Measurements from ENCODE around the gene ABCG1. TPM values are rescaled to one million over a fixed set of nuclear protein-coding genes. Genes with fewer than 3 reads are reported as not detected.
"Not testable (repeated sequence)": the region's sequence is repeated elsewhere in the genome, so short reads cannot be mapped to it uniquely, and the experiment has no call there.

Gene ABCG1
- total and polyA plus RNA-seq, 2 donors (not counting 1 experiment from before 2014, with no cell fraction given), result under 0.01 to 0.12 TPM

DNA sequence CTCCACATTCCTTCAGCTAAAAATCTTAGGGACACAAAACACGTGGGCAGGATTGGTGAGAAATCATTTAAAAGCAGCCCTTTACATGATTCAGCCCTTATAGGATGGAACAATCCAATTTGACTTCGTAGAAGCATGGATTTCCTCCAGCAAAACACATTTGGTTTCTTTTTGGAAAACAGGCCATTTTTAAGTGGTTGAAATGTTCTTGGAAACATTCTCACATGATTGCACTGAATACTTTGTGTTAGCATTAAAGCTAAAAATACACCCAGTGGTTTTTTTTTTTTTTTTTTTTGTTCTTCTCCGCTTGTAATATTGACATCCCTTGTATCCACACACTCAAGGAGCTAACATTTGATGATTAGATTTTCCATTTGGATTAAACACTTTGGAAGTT, 42.1 kb upstream of the ABCG1 start:
- Histone ChIP-seq H2AFZ (ENCODE audit: low read length) (no peak overlapping the region), H3K9ac (ENCODE audit: insufficient read depth, low read length) (no peak overlapping the region), H3K4me3 (replicated peaks in 1 of 4; ENCODE audit: control extremely low read depth in 1 of 4, insufficient read depth in 1 of 4, low read depth in 3 of 4, low read length in 4 of 4) (no peak overlapping the region), H3K27ac (ENCODE audit: insufficient read depth, low read length) (no peak overlapping the region), H3K36me3 (ENCODE audit: control insufficient read depth, insufficient read depth, low read length) (no peaks in the 10 kb centered on the region), H3K79me2 (ENCODE audit: control insufficient read depth, insufficient read depth, low read length) (no peaks in the 10 kb centered on the region), H3K9me3 (ENCODE audit: control insufficient read depth, insufficient read depth, low read depth, low read length) (no peaks in the 10 kb centered on the region), H3K4me2 (ENCODE audit: extremely low read depth, insufficient read depth, low read length) (no peak overlapping the region), H4K20me1 (ENCODE audit: control insufficient read depth, extremely low read depth, insufficient read depth, low read length) (no peaks in the 10 kb centered on the region), H3K27me3 (ENCODE audit: control insufficient read depth, insufficient read depth, low read length) (no peaks in the 10 kb centered on the region), H3K4me1 (ENCODE audit: control insufficient read depth, extremely low read depth, insufficient read depth, low read length) (no peaks in the 10 kb centered on the region)
- DNase-seq (ENCODE audit: low read depth in 2 of 2), result peak in 1 of 2 donors; percentile 42
- TF ChIP-seq, protein P1, sequence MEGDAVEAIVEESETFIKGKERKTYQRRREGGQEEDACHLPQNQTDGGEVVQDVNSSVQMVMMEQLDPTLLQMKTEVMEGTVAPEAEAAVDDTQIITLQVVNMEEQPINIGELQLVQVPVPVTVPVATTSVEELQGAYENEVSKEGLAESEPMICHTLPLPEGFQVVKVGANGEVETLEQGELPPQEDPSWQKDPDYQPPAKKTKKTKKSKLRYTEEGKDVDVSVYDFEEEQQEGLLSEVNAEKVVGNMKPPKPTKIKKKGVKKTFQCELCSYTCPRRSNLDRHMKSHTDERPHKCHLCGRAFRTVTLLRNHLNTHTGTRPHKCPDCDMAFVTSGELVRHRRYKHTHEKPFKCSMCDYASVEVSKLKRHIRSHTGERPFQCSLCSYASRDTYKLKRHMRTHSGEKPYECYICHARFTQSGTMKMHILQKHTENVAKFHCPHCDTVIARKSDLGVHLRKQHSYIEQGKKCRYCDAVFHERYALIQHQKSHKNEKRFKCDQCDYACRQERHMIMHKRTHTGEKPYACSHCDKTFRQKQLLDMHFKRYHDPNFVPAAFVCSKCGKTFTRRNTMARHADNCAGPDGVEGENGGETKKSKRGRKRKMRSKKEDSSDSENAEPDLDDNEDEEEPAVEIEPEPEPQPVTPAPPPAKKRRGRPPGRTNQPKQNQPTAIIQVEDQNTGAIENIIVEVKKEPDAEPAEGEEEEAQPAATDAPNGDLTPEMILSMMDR (conservative IDR thresholded peaks at IDR 0.05 in 1 of 2, IDR thresholded peaks at IDR 0.05 in 1 of 2; ENCODE audit: low read depth in 1 of 2, low read length in 2 of 2), result no peak
- no peak for TF ChIP-seq EZH2 (IDR thresholded peaks at IDR 0.05; ENCODE audit: low read length, missing control alignments)

DNA sequence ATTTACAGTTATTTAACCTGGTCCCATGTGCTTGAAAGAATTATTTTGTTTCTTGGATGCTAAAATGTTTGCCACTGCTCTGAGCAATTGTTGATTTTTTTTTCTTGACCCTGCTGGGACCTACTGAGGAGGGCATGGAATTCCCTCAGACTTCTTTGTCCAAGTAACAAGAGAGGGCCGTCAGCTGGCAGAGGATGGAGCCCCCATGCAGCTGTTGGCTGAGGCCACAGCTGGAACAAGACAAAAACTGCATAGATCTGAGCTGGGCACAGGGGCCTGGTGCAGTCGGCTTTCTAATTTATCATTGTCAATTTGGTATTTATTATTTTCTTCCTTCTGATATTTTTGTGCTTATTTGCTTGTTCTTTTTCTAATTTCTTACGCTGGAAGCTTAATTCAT, 39.6 kb upstream of the ABCG1 start:
- H3K27me3 ChIP-seq (ENCODE audit: control insufficient read depth, insufficient read depth, low read length), result no peaks in the 10 kb centered on the region
- no peak for DNase-seq (ENCODE audit: low read depth in 2 of 2)
- no peaks in the 10 kb centered on the region for H3K9me3 ChIP-seq (ENCODE audit: control insufficient read depth, insufficient read depth, low read depth, low read length)

DNA sequence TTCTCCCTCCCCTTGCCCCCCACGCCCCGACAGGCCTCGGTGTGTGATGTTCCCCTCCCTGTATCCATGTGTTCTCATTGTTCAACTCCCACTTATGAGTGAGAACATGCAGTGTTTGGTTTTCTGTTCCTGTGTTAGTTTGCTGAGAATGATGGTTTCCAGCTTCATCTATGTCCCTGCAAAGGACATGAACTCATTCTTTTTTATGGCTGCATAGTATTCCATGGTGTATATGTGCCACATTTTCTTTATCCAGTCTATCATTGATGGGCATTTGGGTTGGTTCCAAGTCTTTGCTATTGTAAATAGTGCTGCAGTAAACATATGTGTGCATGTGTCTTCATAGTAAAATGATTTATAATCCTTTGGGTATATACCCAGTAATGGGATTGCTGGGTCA, 38.9 kb upstream of the ABCG1 start:
- not testable (repeated sequence) for H3K27me3 ChIP-seq (ENCODE audit: control insufficient read depth, insufficient read depth, low read length); DNase-seq (ENCODE audit: low read depth in 2 of 2)

More for the DNA sequence above, 39.6 kb upstream of the ABCG1 start:
- no peak overlapping the region for H3K27ac ChIP-seq (ENCODE audit: insufficient read depth, low read length)
- no peaks in the 10 kb centered on the region for H3K79me2 ChIP-seq (ENCODE audit: control insufficient read depth, insufficient read depth, low read length)
- no peaks in the 10 kb centered on the region for H3K36me3 ChIP-seq (ENCODE audit: control insufficient read depth, insufficient read depth, low read length)
- no peak overlapping the region for H3K4me2 ChIP-seq (ENCODE audit: extremely low read depth, insufficient read depth, low read length)
- TF ChIP-seq, protein P1 (conservative IDR thresholded peaks at IDR 0.05 in 1 of 2, IDR thresholded peaks at IDR 0.05 in 1 of 2; ENCODE audit: low read depth in 1 of 2, low read length in 2 of 2), result no peak
- no peak for TF ChIP-seq EZH2 (IDR thresholded peaks at IDR 0.05; ENCODE audit: low read length, missing control alignments)
- H2AFZ ChIP-seq (ENCODE audit: low read length), result no peak overlapping the region
- H3K4me3 ChIP-seq (replicated peaks in 1 of 4; ENCODE audit: control extremely low read depth in 1 of 4, insufficient read depth in 1 of 4, low read depth in 3 of 4, low read length in 4 of 4), result no peak overlapping the region
- H4K20me1 ChIP-seq (ENCODE audit: control insufficient read depth, extremely low read depth, insufficient read depth, low read length), result no peaks in the 10 kb centered on the region
- no peaks in the 10 kb centered on the region for H3K4me1 ChIP-seq (ENCODE audit: control insufficient read depth, extremely low read depth, insufficient read depth, low read length)
- H3K9ac ChIP-seq (ENCODE audit: insufficient read depth, low read length), result no peak overlapping the region

More for the DNA sequence above, 38.9 kb upstream of the ABCG1 start:
- H3K36me3 ChIP-seq (ENCODE audit: control insufficient read depth, insufficient read depth, low read length); H3K9me3 ChIP-seq (ENCODE audit: control insufficient read depth, insufficient read depth, low read depth, low read length); H3K79me2 ChIP-seq (ENCODE audit: control insufficient read depth, insufficient read depth, low read length); H3K9ac ChIP-seq (ENCODE audit: insufficient read depth, low read length); H4K20me1 ChIP-seq (ENCODE audit: control insufficient read depth, extremely low read depth, insufficient read depth, low read length); H3K4me2 ChIP-seq (ENCODE audit: extremely low read depth, insufficient read depth, low read length); H2AFZ ChIP-seq (ENCODE audit: low read length); H3K4me1 ChIP-seq (ENCODE audit: control insufficient read depth, extremely low read depth, insufficient read depth, low read length); H3K4me3 ChIP-seq (replicated peaks in 1 of 4; ENCODE audit: control extremely low read depth in 1 of 4, insufficient read depth in 1 of 4, low read depth in 3 of 4, low read length in 4 of 4); H3K27ac ChIP-seq (ENCODE audit: insufficient read depth, low read length): not testable (repeated sequence)
